HepG2 (cell line): ENCODE data around the gene TMBIM1. TPM values are rescaled to one million over a fixed set of nuclear protein-coding genes. Genes with fewer than 3 reads are reported as not detected.

Experiments used
- ELF3 ChIP-seq: IDR thresholded peaks from 2 replicates; pipeline ENCODE4 v1.6.1; 2016; ENCODE audit warnings: missing genetic modification reagents, missing compliant biosample characterization
- KDM2A ChIP-seq: sonication (generic); formaldehyde crosslinking; IDR thresholded peaks from 2 replicates; pipeline ENCODE4 v1.4.0; 2020; ENCODE audit warnings: low read depth, missing genetic modification reagents, borderline replicate concordance
- MAFG ChIP-seq: sonication (generic); formaldehyde crosslinking; IDR thresholded peaks from 2 replicates; pipeline ENCODE4 v1.5.1; 2020; ENCODE audit warnings: mild to moderate bottlenecking, missing genetic modification reagents
- NR1H2 ChIP-seq: sonication (generic); formaldehyde crosslinking; IDR thresholded peaks from 2 replicates; pipeline ENCODE4 v1.8.1; 2022; ENCODE audit warnings: low read depth, missing genetic modification reagents, borderline replicate concordance
- PTBP1 ChIP-seq: fragments of 200-400 bp; formaldehyde crosslinking; IDR thresholded peaks from 2 replicates; pipeline ENCODE4 v1.6.1; 2018; ENCODE audit warnings: low read length, low read depth; ENCODE audit not compliant: poor library complexity, severe bottlenecking
- REXO4 ChIP-seq: sonication (generic); formaldehyde crosslinking; IDR thresholded peaks from 2 replicates; pipeline ENCODE4 v1.8.0; 2022; ENCODE audit warnings: missing genetic modification reagents, mild to moderate bottlenecking, borderline replicate concordance
- SMAD1 ChIP-seq: sonication (generic); formaldehyde crosslinking; IDR thresholded peaks from 2 replicates; pipeline ENCODE4 v1.4.0; 2020; ENCODE audit warnings: missing genetic modification reagents, low read depth, mild to moderate bottlenecking, borderline replicate concordance
- SMC3 ChIP-seq: IDR thresholded peaks from 2 replicates; pipeline ENCODE4 v1.6.1; 2011; ENCODE audit warnings: low read length, improper control_type of control experiment
- TCF12 ChIP-seq, 2 experiments: fragments of 450-650 bp in 1 of 2; sonication (generic) in 1 of 2; formaldehyde crosslinking in 1 of 2; IDR thresholded peaks; 2 replicates each; pipeline versions ENCODE4 v1.6.1 to v1.8.0; 2017 to 2022; ENCODE audit warnings: antibody characterized with exemption in 1 of 2, mild to moderate bottlenecking in 1 of 2, missing genetic modification reagents in 1 of 2, moderate library complexity in 1 of 2
- TFE3 ChIP-seq: IDR thresholded peaks from 2 replicates; pipeline ENCODE4 v1.6.1; 2016
- TOPORS ChIP-seq: sonication (generic); formaldehyde crosslinking; IDR thresholded peaks from 2 replicates; pipeline ENCODE4 v1.8.0; 2023; ENCODE audit warnings: mild to moderate bottlenecking, missing genetic modification reagents
- WIZ ChIP-seq: sonication (generic); formaldehyde crosslinking; IDR thresholded peaks from 2 replicates; pipeline ENCODE4 v1.5.1; 2020; ENCODE audit warnings: mild to moderate bottlenecking, missing genetic modification reagents
- ZIK1 ChIP-seq: sonication (generic); formaldehyde crosslinking; IDR thresholded peaks from 2 replicates; pipeline ENCODE4 v1.5.0; 2020; ENCODE audit warnings: mild to moderate bottlenecking, low read depth, missing genetic modification reagents, borderline replicate concordance
- ZMAT3 ChIP-seq: sonication (generic); formaldehyde crosslinking; conservative IDR thresholded peaks from 2 replicates; pipeline ENCODE4 v1.7.0; 2021; ENCODE audit warnings: missing genetic modification reagents
- ZNF333 ChIP-seq: sonication (generic); formaldehyde crosslinking; IDR thresholded peaks from 2 replicates; pipeline ENCODE4 v1.4.0; 2020; ENCODE audit warnings: mild to moderate bottlenecking, missing genetic modification reagents, borderline replicate concordance
- ZNF33A ChIP-seq: sonication (generic); formaldehyde crosslinking; IDR thresholded peaks from 2 replicates; pipeline ENCODE4 v1.5.1; 2020; ENCODE audit warnings: missing genetic modification reagents, mild to moderate bottlenecking, moderate library complexity, borderline replicate concordance
- ZNF563 ChIP-seq: sonication (generic); formaldehyde crosslinking; IDR thresholded peaks from 2 replicates; pipeline ENCODE4 v1.8.0; 2022; ENCODE audit warnings: mild to moderate bottlenecking, moderate library complexity, missing genetic modification reagents
- ZNF564 ChIP-seq: sonication (generic); formaldehyde crosslinking; IDR thresholded peaks from 2 replicates; pipeline ENCODE4 v1.8.1; 2023; ENCODE audit warnings: mild to moderate bottlenecking, missing genetic modification reagents
- ZNF740 ChIP-seq: sonication (generic); formaldehyde crosslinking; IDR thresholded peaks from 2 replicates; pipeline ENCODE4 v1.4.0; 2020; ENCODE audit warnings: missing genetic modification reagents
- ZNF775 ChIP-seq: sonication (generic); formaldehyde crosslinking; IDR thresholded peaks from 2 replicates; pipeline ENCODE4 v1.4.0; 2020; ENCODE audit warnings: missing genetic modification reagents, mild to moderate bottlenecking, moderate library complexity, borderline replicate concordance
- polyA plus RNA-seq, 8 experiments: library from polyadenylated mRNA; depleted of rRNA in 3 of 8; stranded (reverse) in 7 of 8; unstranded in 1 of 8; fragments of >200 nt; fragmentation: Illumina TruSeq in 4 of 8; extraction: Trizol in 4 of 8; gene quantifications; 2 replicates each; pipeline versions ENCODE4 v1.2.1 to v1.2.3, GENCODE V29; 2011 to 2016; ENCODE audit warnings: low read depth in 4 of 8, missing spikeins in 1 of 8, mixed read lengths in 1 of 8; ENCODE audit not compliant: insufficient read depth in 1 of 8
- total RNA-seq, 5 experiments: library from RNA; depleted of rRNA; stranded (reverse); fragments of >200 nt; fragmentation: Illumina TruSeq; extraction: Trizol; gene quantifications; 2 replicates each; pipeline ENCODE4 v1.2.3, GENCODE V29; 2016; ENCODE audit warnings: low read depth in 1 of 5
- TF ChIP-seq, protein P1 (sequence below): sonication (generic); formaldehyde crosslinking; IDR thresholded peaks from 2 replicates; pipeline ENCODE4 v1.8.1; 2023; ENCODE audit warnings: mild to moderate bottlenecking, inconsistent platforms, moderate library complexity, missing genetic modification reagents, borderline replicate concordance
- TF ChIP-seq, protein P2 (sequence below): sonication (generic); formaldehyde crosslinking; IDR thresholded peaks from 2 replicates; pipeline ENCODE4 v1.8.1; 2023; ENCODE audit warnings: missing genetic modification reagents, inconsistent platforms, borderline replicate concordance
- TF ChIP-seq, protein P3 (sequence below): sonication (generic); formaldehyde crosslinking; IDR thresholded peaks from 2 replicates; pipeline ENCODE4 v1.9.0; 2021; ENCODE audit warnings: missing genetic modification reagents, borderline replicate concordance

Gene TMBIM1
- total and polyA plus RNA-seq, 2 of the 13 experiments (the other 11 are each of a cell fraction or from before 2014, with no cell fraction given) = 127 to 139 TPM

DNA sequence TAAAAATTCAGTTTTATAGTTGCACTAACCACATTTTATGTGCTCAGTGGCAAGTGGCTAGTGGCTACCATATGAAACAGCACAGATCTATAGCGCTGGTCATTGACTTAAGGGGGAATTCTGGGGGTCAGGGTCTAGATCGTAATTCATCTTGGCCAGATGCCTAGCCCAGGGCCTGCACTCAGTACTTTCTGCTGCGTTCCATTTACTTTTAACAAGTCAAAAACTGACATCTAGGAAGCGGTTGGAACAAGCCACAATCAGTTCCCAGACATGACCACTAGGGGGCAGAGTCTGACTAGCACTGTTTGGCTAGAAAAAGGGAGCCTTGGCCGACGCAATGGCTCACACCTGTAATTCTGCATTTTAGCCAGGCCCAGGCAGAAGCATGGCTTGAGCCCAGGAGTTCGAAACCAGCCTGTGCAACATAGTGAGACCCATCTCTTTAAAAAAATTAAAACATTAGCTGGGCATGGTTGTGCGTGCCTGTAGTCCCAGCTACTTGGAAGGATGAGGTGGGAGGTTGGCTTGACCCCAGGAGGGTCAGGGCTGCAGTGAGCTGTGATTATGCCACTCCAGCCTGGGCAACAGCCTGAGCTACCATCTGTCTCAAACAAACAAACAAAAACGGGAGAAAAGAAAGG lies 9.0 kb upstream of the TMBIM1 start (continued):
- TF ChIP-seq MAFG (no peak), SMC3 (peak; percentile 99), ZNF33A (no peak), ZMAT3 (CRISPR knock-in tag) (no peak), ZNF563 (no peak), ZNF564 (no peak), TFE3 (CRISPR knock-in tag) (0 out of 2 replicates have a peak, but pooled peaks have one; percentile 22), PTBP1 (no peak), KDM2A (peak; percentile 74), SMAD1 (CRISPR knock-in tag) (peak; percentile 47; the same call in 1 of the 2 replicates), ZNF333 (CRISPR knock-in tag) (no peak), ZNF775 (CRISPR knock-in tag) (no peak), ELF3 (CRISPR knock-in tag) (peak; percentile 68), TOPORS (peak; percentile 32; the same call in 1 of the 2 replicates), REXO4 (CRISPR knock-in tag) (no peak), ZNF740 (CRISPR knock-in tag) (no peak), NR1H2 (no peak), ZIK1 (CRISPR knock-in tag) (no peak), WIZ (no peak), TCF12 (IDR thresholded peaks at IDR 0.05) (no peak), TCF12 (CRISPR knock-in tag; IDR thresholded peaks at IDR 0.05) (no peak)
- TF ChIP-seq, protein P1, sequence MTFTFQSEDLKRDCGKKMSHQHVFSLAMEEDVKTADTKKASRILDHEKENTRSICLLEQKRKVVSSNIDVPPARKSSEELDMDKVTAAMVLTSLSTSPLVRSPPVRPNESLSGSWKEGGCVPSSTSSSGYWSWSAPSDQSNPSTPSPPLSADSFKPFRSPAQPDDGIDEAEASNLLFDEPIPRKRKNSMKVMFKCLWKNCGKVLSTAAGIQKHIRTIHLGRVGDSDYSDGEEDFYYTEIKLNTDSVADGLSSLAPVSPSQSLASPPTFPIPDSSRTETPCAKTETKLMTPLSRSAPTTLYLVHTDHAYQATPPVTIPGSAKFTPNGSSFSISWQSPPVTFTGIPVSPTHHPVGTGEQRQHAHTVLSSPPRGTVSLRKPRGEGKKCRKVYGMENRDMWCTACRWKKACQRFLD (CRISPR knock-in tag) = no peak
- TF ChIP-seq, protein P2, sequence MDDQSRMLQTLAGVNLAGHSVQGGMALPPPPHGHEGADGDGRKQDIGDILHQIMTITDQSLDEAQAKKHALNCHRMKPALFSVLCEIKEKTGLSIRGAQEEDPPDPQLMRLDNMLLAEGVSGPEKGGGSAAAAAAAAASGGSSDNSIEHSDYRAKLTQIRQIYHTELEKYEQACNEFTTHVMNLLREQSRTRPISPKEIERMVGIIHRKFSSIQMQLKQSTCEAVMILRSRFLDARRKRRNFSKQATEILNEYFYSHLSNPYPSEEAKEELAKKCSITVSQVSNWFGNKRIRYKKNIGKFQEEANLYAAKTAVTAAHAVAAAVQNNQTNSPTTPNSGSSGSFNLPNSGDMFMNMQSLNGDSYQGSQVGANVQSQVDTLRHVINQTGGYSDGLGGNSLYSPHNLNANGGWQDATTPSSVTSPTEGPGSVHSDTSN (CRISPR knock-in tag) = no peak
- TF ChIP-seq, protein P3, sequence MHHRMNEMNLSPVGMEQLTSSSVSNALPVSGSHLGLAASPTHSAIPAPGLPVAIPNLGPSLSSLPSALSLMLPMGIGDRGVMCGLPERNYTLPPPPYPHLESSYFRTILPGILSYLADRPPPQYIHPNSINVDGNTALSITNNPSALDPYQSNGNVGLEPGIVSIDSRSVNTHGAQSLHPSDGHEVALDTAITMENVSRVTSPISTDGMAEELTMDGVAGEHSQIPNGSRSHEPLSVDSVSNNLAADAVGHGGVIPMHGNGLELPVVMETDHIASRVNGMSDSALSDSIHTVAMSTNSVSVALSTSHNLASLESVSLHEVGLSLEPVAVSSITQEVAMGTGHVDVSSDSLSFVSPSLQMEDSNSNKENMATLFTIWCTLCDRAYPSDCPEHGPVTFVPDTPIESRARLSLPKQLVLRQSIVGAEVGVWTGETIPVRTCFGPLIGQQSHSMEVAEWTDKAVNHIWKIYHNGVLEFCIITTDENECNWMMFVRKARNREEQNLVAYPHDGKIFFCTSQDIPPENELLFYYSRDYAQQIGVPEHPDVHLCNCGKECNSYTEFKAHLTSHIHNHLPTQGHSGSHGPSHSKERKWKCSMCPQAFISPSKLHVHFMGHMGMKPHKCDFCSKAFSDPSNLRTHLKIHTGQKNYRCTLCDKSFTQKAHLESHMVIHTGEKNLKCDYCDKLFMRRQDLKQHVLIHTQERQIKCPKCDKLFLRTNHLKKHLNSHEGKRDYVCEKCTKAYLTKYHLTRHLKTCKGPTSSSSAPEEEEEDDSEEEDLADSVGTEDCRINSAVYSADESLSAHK = peak; percentile 89; the same call in 1 of the 2 replicates
